HG02884 (cell line): ENCODE measurements around the gene GRB14.
"Not testable (repeated sequence)": the region's sequence is repeated elsewhere in the genome, so short reads cannot be mapped to it uniquely, and the experiment has no call there.

ENCODE experiments used
- ATAC-seq: cut with Tn5 transposase; IDR thresholded peaks from one replicate; pipeline ENCODE4 v1.9.1; 2021; ENCODE audit warnings: mild to moderate bottlenecking, moderate library complexity; ENCODE audit not compliant: unreplicated experiment

The GRB14 gene

DNA sequence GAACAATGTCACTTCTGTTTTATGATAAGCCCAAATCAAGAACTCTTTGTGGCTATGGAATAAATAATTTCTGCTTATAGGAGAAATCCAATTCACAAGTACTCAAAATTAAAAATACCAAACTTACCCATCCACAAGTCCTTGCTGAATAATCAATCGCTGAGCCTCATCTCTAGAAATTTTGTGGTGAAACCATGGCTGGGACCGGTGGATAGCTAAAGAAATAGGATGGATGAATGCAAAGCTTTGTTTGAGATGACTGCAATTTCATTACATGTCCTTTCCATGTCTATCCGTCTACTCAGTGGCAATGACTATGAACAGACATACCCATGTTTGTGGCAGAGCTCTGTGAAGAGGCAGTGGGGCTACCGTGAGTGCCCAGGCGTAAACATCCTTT is 124.4 kb downstream of the GRB14 start:
- ATAC-seq, result no peak

DNA sequence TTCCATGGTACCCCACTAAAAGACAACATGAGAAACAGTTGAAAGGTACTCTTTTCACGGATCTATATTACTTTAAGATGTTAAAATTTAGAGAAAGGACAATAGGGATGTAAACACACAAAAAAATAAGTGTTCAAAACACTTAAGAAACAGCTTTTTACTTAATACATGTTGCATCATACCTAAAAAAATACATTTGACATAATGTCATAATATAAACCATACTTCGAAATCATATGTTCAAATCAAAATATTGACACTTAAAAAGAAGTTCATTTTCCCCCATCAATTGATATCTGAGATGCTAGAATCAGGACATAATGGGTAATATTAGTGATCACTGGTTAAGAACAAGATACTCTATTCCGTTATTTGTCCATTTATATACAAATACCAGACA is 124.9 kb downstream of the GRB14 start:
- no peak for ATAC-seq

DNA sequence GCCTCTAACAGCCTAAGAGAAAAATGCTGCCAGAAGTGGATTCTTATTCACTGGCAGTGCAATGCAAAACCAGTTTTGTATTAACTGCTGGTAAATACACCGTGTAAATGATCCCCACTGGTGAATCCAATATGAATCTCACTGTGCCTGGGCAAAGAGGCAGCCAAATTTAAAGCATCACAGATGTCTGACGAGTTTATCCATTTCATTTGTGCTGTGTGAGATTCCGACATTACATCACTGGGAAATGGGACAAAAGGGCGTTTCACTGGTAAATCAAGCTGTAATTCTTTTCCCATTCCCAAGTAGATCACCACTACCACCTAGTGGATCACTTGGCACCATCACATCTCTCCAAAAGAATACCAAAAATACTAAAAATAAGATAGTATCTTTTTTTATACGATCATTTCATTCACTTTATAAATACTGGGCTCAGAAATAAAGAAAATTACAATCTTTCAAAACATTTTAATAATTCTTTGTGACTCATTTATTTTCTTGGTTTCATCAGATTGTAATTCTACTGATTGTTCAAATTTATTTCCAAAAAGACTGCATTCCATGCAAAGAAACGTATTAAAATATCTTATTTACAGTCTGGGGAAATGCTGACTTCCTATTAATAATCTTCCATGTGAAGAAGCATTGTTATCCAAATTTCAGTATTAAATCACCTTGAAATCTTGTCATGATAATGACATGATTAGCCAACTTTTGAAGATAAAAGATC is 125.6 kb downstream of the GRB14 start:
- ATAC-seq, result no peak

DNA sequence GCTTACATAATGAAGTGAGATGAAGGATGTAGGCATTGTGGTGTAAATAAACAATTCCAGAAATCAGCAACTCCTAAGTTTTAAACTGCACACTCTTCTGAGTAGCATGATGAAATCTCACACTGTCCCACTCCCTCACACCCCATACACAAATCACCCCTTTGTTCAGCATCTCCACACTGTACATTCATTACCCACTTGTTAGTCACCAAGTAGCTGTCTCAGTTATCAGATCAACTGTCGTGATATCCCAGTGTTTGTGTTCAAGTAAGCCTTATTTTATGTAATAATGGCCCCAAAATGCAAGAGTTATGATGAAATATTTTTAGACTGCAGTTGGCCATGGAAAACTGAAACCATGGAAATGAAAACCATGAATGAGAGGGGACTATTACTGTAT is 135.7 kb downstream of the GRB14 start:
- ATAC-seq, result no peak

DNA sequence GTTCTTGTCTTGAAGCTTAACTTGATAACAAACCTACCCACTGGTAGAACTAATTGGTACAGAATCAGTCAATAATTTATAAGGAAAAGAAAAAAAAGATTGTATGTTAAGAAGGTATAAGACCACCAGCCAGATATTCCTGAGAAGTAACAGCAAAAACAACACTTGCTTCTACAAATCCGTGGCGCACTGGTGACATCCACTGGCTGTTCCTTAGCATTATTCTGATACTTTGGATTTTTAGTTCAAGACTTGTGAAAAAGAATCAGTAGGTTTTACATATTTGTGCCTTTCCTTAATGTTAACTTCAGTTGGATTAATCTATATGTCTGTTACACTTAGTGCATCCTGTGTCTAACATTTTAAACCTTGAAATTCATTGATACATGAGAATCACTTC is 141.8 kb downstream of the GRB14 start:
- no peak for ATAC-seq

DNA sequence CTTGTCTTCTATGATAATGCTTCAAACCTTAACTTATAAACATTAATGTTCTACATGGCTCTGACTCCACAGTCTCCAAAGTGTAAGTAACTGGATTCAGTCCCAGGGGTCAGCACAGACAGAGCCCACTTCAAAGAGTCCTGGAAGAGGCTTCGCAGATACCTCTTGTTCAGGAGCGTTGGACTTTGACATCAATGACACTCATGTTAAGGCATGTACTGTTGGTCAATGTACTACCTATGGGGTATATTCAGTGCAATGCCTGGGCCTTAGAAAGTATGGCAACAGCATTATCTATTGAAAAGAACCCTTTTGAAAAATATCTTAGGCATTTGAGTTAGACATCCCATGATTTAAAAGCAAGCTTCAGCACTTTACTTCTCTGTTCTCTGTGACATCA is 143.1 kb downstream of the GRB14 start:
- no peak for ATAC-seq

DNA sequence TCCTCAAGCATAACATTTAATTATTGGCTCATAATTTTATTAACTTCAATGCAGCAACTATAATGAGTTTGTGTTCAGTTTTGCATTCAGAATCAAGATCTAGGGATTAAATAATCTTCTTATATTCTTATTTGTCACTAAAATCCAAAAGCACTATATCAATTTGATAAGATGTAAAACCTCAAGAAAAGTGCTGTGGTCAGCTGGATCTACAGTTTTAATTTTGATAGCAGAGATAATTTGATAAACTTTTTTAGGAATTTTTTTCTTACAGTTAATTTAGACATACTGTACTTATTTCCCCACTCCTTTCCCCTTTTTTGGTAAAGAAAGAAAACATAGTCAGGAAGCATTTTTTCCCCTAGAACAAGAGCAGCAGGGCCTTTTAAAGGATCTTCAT is 146.4 kb downstream of the GRB14 start:
- ATAC-seq, result no peak

DNA sequence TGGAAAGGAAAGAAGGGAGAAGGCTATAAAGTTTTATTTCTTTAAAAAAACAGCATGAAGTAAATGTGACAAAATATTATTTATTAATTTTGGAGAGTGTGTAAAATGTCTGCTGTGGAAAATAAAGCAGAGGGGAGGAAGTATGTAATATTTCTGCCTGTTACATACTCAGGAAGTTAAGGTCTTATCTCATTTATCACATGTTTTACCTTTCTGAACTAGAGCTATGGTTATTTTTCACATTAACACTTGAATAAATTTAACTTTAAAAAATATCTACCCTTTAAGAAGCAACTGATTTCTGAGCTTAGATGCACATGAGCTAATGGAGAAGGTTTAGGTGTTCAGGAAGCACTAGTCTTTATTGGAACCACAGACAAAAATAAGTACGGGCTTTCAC is 148.3 kb downstream of the GRB14 start:
- no peak for ATAC-seq

DNA sequence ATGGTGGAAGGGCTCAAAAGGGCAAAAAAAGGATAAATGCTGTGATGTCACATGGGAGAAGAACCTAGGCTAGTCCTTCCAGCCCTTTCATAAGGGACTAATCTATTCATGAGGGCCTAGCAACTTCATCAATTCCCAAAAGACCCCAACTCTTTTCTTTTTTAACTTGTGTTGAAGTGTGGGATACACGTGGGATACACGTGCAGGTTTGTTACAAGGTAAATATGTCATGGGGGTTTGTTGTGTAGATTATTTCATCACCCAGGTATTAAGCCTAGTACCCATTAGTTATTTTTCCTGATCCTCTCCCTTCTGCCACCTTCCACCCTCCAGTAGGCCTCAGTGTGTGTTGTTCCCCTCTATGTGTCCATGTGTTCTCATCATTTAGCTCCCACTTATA is 156.2 kb downstream of the GRB14 start:
- not testable (repeated sequence) for ATAC-seq

DNA sequence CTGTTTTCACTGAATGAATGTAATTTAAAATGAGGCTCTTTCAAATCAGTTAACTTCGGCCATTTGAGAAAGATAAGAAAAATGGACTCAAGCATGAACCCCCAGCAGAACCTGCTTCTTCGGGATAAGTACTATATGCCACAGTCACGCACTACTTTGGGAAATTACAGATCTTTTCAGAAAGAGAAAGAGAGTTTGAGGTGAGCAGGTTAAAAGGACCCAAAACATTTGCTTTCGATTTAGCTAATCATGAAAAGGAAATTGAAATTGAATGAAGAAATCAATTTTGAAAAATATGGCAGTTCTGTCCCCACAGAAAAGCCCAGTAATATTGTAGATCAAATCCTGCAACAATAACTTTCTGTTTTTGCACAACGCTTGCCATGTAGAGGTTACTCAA is 156.9 kb downstream of the GRB14 start:
- no peak for ATAC-seq

DNA sequence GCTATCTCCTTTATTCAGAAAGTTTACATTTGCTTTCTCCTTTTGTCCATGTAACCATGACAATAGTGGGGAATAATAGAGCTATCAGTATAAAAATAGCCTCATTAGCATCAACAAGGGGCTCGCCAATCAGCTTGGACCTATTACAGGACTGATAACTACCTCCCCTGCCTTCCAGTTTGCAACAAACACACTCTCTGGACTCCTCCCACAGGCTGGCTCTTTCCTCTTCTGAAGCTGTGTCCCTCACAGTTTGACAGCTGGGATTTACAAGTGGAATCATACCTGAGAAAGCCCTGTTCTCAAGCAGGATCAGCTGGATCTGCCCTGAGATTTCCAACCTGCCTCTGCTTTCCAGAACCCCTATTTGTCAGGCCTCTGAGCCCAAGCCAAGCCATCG is 162.5 kb downstream of the GRB14 start:
- no peak for ATAC-seq

DNA sequence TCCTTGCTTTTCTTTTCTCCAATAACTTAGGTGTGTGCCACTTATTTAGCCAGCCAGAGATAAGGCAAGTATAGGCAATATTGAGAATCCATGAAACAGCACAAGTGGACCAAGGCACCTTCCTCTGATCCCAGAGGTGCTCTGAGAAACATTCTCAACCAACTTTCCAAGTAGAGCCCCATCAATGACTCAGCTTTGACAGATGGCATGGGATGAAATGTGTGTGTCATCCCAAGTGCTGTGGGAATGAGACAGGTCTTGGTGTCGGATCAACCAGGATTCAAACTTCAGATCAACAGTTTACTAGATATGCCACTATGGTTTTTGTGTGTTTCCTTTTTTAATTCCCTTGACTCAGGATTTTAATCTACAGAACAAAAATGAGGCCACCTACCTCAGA is 164.0 kb downstream of the GRB14 start:
- no peak for ATAC-seq

DNA sequence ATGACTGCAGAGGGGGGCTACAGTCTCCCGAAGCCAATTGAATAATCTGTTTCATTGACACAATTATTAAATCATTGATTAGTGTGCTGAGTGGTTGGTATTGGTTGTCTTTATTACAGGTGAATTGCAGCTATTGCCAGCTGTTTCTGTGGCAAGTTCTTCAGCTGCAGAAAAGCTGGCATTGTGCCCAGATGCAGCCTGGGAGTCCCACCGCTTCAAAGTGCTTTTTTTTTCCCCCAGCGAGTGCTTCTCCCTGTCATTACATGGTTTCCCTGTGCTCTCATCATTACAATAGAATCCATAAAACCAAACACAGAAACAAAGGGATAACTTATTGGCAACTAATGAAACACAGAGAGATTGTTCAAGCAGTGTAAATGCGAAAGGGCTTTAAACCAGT is 164.7 kb downstream of the GRB14 start:
- no peak for ATAC-seq

DNA sequence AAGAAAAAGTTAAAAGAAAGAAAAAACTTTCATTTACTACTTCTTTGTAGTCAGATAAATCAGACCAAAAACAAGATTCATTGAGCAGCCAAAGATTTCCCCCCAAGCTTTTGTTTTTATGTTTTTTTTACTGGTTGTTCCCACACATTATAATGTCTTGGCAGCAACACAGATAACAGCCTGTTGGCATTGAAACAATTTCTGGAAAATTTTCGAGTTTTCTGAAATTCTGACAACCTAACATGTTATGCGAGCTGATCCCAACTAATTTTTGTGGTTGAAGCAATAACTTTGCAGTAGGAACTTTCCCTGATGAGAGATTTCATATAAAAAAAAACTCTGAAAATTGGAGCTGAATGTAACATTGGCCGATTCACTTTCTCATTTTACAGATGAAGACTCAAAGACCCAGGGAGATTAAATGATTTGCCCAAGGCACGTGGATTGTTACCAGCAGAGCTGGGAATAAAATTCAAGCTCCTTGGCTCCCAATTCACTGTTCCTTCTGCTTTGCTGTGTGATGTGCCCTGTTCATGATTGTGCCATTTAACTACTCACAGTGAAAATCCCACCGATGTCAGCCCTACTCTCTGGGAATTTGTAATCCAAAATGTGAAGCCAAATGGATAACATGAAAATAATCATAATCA is 167.5 kb downstream of the GRB14 start:
- no peak for ATAC-seq

DNA sequence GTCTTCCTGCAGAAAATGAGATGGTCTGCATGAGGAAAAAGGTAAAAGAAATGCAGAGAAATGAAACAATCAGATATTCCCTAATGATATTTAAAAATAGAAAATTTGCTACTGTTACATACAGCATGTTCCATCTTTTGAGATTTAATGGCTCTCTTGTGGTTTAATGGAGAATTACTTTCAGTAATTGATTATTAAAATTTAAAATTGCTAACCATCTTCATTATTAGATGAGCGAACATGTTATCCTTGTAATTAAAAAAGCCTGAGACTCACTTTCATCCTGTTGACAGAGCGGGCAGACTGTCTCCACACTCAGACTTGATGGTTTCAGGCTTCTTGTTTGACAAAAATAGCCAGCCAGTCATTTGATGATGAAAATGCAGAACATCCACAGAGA is 171.0 kb downstream of the GRB14 start:
- ATAC-seq, result no peak

DNA sequence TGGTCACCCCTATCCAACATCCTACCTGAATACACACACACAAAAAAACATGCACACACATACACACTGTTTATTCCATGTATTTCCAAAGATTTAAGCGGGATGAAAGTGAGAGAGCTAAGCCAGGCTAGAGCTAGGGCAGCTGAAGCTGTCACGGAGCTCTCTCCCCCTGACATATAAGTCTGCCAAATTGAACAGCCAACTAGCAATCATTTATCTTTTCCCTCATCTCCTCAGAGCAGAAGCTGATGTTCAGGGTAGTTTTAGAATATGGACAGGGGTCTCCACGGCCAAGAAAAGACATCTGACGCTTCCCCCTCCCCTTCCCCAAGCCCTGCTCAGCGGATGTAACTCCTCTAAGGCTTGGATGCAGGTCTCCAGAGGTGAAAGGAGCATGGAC is 171.6 kb downstream of the GRB14 start:
- ATAC-seq, result no peak

DNA sequence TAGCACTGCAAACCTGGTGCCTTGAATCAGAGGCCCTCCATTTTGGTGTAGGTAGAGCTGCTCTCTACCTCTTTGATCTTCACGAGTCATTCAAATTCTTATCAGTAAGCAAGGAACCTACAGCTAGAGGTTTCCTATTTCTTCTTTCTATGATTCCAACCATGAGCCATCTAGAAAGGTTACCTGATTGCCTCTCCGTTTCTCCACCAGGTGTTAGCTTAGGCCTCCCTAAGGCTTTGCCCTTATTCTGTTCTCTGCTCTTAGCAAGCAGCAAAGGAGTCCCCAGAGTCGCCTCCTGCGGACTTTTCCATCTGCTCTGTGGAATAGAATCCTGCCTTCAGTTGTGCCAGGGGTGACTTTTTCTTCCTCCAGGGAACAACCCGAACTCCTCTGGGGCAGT is 173.6 kb downstream of the GRB14 start:
- ATAC-seq, result no peak
